Measurements from ENCODE around the gene BRAT1. TPM values are rescaled to one million over a fixed set of nuclear protein-coding genes. Genes with fewer than 3 reads are reported as not detected.

Gene BRAT1
- total and polyA plus RNA-seq, 7 experiments from 2014 or later = 23.4 to 58.9 (median 37.0) TPM

DNA sequence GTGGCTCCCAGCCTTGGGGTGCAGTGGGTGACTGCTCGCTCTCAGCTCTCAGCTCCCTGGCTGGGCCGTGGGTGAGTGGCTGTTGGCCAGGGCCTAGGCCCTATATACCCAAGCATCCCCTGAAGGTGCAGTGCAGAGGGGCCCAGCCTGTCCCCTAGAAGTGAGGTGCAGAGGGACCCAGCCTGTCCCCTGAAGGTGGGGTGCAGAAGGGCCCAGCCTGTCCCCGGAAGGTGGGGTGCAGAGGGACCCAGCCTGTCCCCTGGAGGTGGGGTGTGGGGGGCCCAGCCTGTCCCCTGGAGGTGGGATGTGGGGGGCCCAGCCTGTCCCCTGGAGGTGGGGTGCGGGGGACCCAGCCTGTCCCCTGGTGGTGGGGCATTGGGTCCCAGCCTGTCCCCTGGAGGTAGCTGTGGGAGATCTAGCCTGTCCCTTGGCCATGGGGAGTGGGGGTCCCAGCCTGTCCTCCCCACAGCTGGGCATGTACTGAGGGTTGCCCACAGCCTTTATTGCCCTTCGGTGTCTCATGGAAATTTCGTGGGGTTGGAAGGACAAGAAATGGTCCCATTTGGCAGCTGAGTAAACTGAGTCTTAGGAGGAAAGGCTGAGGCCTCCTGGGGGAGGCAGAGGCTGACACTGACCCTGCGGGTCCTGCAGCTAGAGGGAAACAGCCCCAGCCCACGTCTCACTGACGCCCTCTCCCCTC, 53.2 kb downstream of the BRAT1 start:
- DNase-seq (no peak), ATAC-seq (peak; percentile 19)
- Mint-ChIP-seq H3K4me3 (no peak overlapping the region), H3K9me3 (no peaks in the 10 kb centered on the region), H3K4me1 (peaks cover 0 to 13% (median 10%) of the 10 kb centered on the region in 7 donors), H3K36me3 (no peaks in the 10 kb centered on the region), H3K27ac (no peak overlapping the region), H3K27me3 (peaks cover 0 to 9% (median 0%) of the 10 kb centered on the region in 5 donors)
- no peaks in the 10 kb centered on the region for H3K9me3 ChIP-seq (ENCODE audit: control insufficient read depth in 2 of 3, low read length in 3 of 3)
- no peaks in the 10 kb centered on the region for H3K27me3 ChIP-seq (ENCODE audit: control insufficient read depth in 2 of 2, insufficient read depth in 2 of 2, low read length in 2 of 2)
- POLR2A ChIA-PET = interaction anchor here (0.8 to 1.5 kb wide), 3 partner anchors 9 to 26 kb away, joined by 3 read pairs; no protein-coding TSS in a partner anchor
- H3K4me3 ChIP-seq (ENCODE audit: low read length) = no peak overlapping the region
- H3K27ac ChIP-seq (ENCODE audit: low read depth, low read length) = no peak overlapping the region
- intact Hi-C loops (cut with micrococcal nuclease) = no loop called here
- CTCF ChIA-PET = no interaction called here
- no peaks in the 10 kb centered on the region for H3K4me1 ChIP-seq (ENCODE audit: control insufficient read depth in 2 of 2, insufficient read depth in 2 of 2, low read length in 2 of 2)
- H3K36me3 ChIP-seq (ENCODE audit: control insufficient read depth in 2 of 3, insufficient read depth in 3 of 3, low read length in 3 of 3) = no peaks in the 10 kb centered on the region

DNA sequence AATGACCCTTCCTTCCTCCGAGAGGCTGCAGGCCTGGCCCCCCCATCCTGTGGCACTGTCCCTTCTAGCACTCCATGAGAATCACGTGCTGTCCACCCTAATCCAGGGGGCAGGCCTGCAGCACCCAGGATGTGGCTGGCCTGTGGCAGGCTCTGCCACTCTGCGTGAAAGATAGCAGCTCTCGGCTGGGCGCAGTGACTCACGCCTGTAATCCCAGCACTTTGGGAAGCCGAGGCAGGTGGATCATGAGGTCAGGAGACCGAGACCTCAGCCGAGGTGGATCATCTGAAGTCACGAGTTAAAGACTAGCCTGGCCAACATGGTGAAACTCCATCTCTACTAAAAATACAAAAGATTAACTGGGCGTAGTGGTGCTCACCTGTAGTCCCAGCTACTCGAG, 54.6 kb downstream of the BRAT1 start:
- intact Hi-C loops (cut with micrococcal nuclease) = no loop called here
- no peak overlapping the region for H3K4me3 Mint-ChIP-seq
- H3K27me3 Mint-ChIP-seq = peaks cover 0 to 11% (median 0%) of the 10 kb centered on the region in 5 donors
- peak overlapping the region in 3 of 9 donors; percentile 14 to 56 (median 34) for H3K27ac Mint-ChIP-seq
- H3K27ac ChIP-seq (ENCODE audit: low read depth, low read length) = no peak overlapping the region
- POLR2A ChIA-PET = no interaction called here
- no peaks in the 10 kb centered on the region for H3K36me3 Mint-ChIP-seq
- H3K36me3 ChIP-seq (ENCODE audit: control insufficient read depth in 2 of 3, insufficient read depth in 3 of 3, low read length in 3 of 3) = no peaks in the 10 kb centered on the region
- no peak for DNase-seq
- CTCF ChIA-PET = no interaction called here
- peaks cover 0 to 9% (median 5%) of the 10 kb centered on the region in 7 donors for H3K4me1 Mint-ChIP-seq
- H3K9me3 Mint-ChIP-seq = no peaks in the 10 kb centered on the region
- no peak for ATAC-seq
- H3K4me1 ChIP-seq (ENCODE audit: control insufficient read depth in 2 of 2, insufficient read depth in 2 of 2, low read length in 2 of 2) = no peaks in the 10 kb centered on the region
- no peaks in the 10 kb centered on the region for H3K27me3 ChIP-seq (ENCODE audit: control insufficient read depth in 2 of 2, insufficient read depth in 2 of 2, low read length in 2 of 2)
- no peak overlapping the region for H3K4me3 ChIP-seq (ENCODE audit: low read length)
- H3K9me3 ChIP-seq (ENCODE audit: control insufficient read depth in 2 of 3, low read length in 3 of 3) = no peaks in the 10 kb centered on the region

DNA sequence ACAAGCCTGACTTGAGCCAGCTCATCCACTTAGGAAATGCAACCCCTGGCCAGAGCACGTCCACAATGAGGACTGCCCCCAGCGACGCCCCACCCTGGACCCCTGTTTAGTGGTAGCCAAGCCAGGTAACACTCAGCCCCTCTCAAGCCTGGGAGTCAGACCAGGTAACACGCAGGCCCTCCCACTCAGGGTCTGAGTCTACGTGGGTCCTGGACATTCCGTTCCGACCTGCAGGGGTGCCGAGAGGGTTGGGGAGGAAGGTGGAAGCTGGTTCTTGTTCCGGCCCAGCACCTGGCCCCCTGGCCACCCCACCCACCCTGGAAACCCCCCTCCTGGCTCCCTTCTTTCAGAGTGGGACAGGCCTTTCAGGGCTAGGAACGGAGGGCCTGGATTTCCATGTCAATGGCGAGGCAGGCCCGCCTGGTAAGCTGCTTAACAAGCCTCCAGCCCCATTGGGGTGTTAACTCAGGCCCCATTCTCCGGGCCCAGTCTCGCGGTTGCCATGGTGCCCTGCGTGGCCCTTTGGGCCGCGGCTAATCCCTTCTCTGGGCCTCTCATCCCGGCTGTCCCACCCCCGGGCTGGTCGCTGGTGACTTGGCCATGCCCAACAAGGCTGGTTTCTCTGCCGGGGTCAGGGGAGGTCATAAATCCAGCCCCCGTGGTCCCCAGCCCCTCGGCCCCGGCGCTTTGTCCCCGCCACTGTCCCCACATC, 55.4 kb downstream of the BRAT1 start:
- no peak overlapping the region for H3K27ac ChIP-seq (ENCODE audit: low read depth, low read length)
- no peak overlapping the region for H3K4me3 ChIP-seq (ENCODE audit: low read length)
- intact Hi-C loops (cut with micrococcal nuclease) = no loop called here
- H3K9me3 ChIP-seq (ENCODE audit: control insufficient read depth in 2 of 3, low read length in 3 of 3) = no peaks in the 10 kb centered on the region
- Mint-ChIP-seq H3K27me3 (peaks cover 0 to 11% (median 0%) of the 10 kb centered on the region in 5 donors), H3K36me3 (no peaks in the 10 kb centered on the region), H3K9me3 (no peaks in the 10 kb centered on the region), H3K27ac (no peak overlapping the region), H3K4me1 (peaks cover 0 to 9% (median 5%) of the 10 kb centered on the region in 7 donors), H3K4me3 (no peak overlapping the region)
- POLR2A ChIA-PET = interaction anchor here (1.5 to 2.1 kb wide), 2 partner anchors 8 to 31 kb away, joined by 4 to 10 read pairs; no protein-coding TSS in a partner anchor
- ATAC-seq (no peak), DNase-seq (no peak)
- CTCF ChIA-PET = no interaction called here
- H3K27me3 ChIP-seq (ENCODE audit: control insufficient read depth in 2 of 2, insufficient read depth in 2 of 2, low read length in 2 of 2) = no peaks in the 10 kb centered on the region
- H3K36me3 ChIP-seq (ENCODE audit: control insufficient read depth in 2 of 3, insufficient read depth in 3 of 3, low read length in 3 of 3) = no peaks in the 10 kb centered on the region
- no peaks in the 10 kb centered on the region for H3K4me1 ChIP-seq (ENCODE audit: control insufficient read depth in 2 of 2, insufficient read depth in 2 of 2, low read length in 2 of 2)

DNA sequence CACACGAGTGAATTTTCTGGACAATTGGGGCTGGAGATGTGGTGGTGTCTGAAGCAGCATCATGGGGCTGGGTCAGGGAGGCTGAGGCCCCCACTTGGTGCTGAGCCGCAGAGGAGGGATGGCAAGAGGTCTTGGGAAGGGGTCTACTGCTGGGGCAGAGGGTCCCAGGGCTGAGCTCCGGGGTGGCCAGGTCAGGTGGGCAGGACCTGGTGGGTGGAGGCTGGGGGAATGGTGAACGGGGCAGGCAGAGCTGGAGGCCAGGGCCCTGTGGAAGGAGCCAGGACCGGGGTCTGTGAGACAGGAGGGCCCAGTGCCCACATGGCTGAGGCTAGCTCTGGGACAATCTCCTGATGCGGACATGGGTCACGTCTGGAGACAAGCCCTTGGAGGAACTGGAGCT, 56.1 kb downstream of the BRAT1 start:
- Histone ChIP-seq H3K4me3 (ENCODE audit: low read length) (no peak overlapping the region), H3K27me3 (ENCODE audit: control insufficient read depth in 2 of 2, insufficient read depth in 2 of 2, low read length in 2 of 2) (no peaks in the 10 kb centered on the region), H3K9me3 (ENCODE audit: control insufficient read depth in 2 of 3, low read length in 3 of 3) (no peaks in the 10 kb centered on the region), H3K4me1 (ENCODE audit: control insufficient read depth in 2 of 2, insufficient read depth in 2 of 2, low read length in 2 of 2) (no peaks in the 10 kb centered on the region), H3K27ac (ENCODE audit: low read depth, low read length) (no peak overlapping the region), H3K36me3 (ENCODE audit: control insufficient read depth in 2 of 3, insufficient read depth in 3 of 3, low read length in 3 of 3) (no peaks in the 10 kb centered on the region)
- ATAC-seq = no peak
- Mint-ChIP-seq H3K27ac (no peak overlapping the region), H3K4me3 (no peak overlapping the region), H3K9me3 (no peaks in the 10 kb centered on the region), H3K4me1 (peaks cover 0 to 9% (median 5%) of the 10 kb centered on the region in 7 donors), H3K36me3 (no peaks in the 10 kb centered on the region), H3K27me3 (peaks cover 0 to 11% (median 0%) of the 10 kb centered on the region in 5 donors)
- POLR2A ChIA-PET = interaction anchor here (0.8 to 2.1 kb wide), 5 partner anchors 9 to 60 kb away, joined by 3 to 10 read pairs (median 4); no protein-coding TSS in a partner anchor
- intact Hi-C loops (cut with micrococcal nuclease) = no loop called here
- no peak for DNase-seq
- CTCF ChIA-PET = interaction anchor here (0.9 to 1.2 kb wide), 2 partner anchors 8 to 67 kb away, joined by 3 read pairs; no protein-coding TSS in a partner anchor

DNA sequence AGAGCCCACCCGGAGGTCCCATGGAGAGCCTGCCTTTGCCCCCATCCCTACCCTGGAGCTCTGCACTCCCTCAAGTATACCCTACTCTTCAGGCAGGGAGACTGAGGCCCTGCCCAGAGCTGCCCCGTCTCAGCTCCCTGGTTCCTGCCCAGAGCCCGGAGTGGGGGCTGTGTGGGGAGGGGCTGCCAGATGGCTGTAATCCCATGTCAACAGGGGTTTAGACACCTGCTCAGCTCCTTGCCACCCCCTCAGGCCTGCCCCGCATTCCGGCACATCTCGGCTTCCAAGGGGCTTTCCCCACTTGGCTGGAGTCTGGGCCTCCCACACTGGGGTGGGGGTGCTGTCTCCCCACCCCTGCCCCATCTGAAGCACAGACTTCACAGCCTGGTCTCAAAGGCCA, 56.6 kb downstream of the BRAT1 start:
- H3K4me1 Mint-ChIP-seq = peaks cover 0 to 8% (median 0%) of the 10 kb centered on the region in 7 donors
- Histone ChIP-seq H3K4me3 (ENCODE audit: low read length) (no peak overlapping the region), H3K9me3 (ENCODE audit: control insufficient read depth in 2 of 3, low read length in 3 of 3) (no peaks in the 10 kb centered on the region), H3K27ac (ENCODE audit: low read depth, low read length) (no peak overlapping the region), H3K36me3 (ENCODE audit: control insufficient read depth in 2 of 3, insufficient read depth in 3 of 3, low read length in 3 of 3) (no peaks in the 10 kb centered on the region), H3K4me1 (ENCODE audit: control insufficient read depth in 2 of 2, insufficient read depth in 2 of 2, low read length in 2 of 2) (no peaks in the 10 kb centered on the region), H3K27me3 (ENCODE audit: control insufficient read depth in 2 of 2, insufficient read depth in 2 of 2, low read length in 2 of 2) (no peaks in the 10 kb centered on the region)
- ChIA-PET CTCF (interaction anchor here (0.6 to 1.2 kb wide), 3 partner anchors 9 to 66 kb away, joined by 3 to 4 read pairs (median 3); no protein-coding TSS in a partner anchor), POLR2A (interaction anchor here (0.8 to 2.1 kb wide), 7 partner anchors 10 to 61 kb away, joined by 3 to 10 read pairs (median 4); no protein-coding TSS in a partner anchor)
- no peak overlapping the region for H3K4me3 Mint-ChIP-seq
- no peaks in the 10 kb centered on the region for H3K9me3 Mint-ChIP-seq
- H3K36me3 Mint-ChIP-seq = no peaks in the 10 kb centered on the region
- DNase-seq (no peak), ATAC-seq (no peak)
- intact Hi-C loops (cut with micrococcal nuclease) = no loop called here
- peaks cover 0 to 11% (median 0%) of the 10 kb centered on the region in 5 donors for H3K27me3 Mint-ChIP-seq
- no peak overlapping the region for H3K27ac Mint-ChIP-seq

DNA sequence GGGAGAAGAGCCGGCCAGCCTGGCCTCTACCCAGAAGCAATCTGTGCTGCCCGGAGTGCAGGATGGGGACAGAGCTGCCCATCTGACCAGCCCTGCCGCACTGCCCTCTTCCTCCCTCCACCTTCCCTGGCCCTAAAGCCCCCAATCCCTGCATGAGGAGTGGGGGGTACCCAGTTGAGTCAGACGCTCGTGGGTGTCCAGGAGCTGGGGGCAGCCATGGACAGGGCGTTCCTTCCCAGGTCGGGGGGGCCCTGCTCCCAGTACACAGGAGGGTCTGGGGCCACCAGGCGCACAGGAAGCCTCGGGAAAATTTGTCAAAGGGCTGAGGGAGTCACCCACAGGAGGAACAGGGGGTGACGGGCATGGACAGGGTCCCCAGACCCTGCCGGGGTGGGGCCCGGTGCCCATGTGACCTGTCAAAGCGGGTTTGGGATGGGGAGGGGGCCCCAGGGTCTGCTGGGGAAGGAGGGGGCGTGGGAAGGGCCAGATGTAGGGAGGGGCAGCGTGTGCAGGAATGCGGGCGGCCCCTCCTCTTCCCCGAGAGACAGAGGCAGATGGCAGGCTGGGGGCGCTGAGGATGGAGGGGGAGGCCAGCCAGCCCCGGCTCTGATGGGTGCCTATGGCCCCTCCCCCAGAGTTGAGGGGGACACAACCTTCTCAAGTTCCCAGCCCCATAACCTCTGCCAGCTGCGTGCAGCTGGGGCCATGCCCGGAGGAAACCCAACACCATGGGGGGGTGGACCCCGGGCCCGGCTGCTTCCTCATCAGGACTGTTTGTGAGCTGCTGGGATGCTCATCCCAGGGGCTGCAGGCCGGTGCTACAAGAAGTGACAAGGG, 57.6 kb downstream of the BRAT1 start:
- H3K27ac Mint-ChIP-seq = no peak overlapping the region
- no peak for DNase-seq
- CTCF ChIA-PET = interaction anchor here (0.5 to 1.2 kb wide), 2 partner anchors 31 to 65 kb away, joined by 3 to 6 read pairs; no protein-coding TSS in a partner anchor

More for the DNA sequence above, 57.6 kb downstream of the BRAT1 start:
- intact Hi-C loops (cut with micrococcal nuclease) = no loop called here
- no peaks in the 10 kb centered on the region for H3K36me3 Mint-ChIP-seq
- Histone ChIP-seq H3K9me3 (ENCODE audit: control insufficient read depth in 2 of 3, low read length in 3 of 3) (no peaks in the 10 kb centered on the region), H3K36me3 (ENCODE audit: control insufficient read depth in 2 of 3, insufficient read depth in 3 of 3, low read length in 3 of 3) (no peaks in the 10 kb centered on the region), H3K4me1 (ENCODE audit: control insufficient read depth in 2 of 2, insufficient read depth in 2 of 2, low read length in 2 of 2) (no peaks in the 10 kb centered on the region), H3K4me3 (ENCODE audit: low read length) (no peak overlapping the region), H3K27ac (ENCODE audit: low read depth, low read length) (no peak overlapping the region), H3K27me3 (ENCODE audit: control insufficient read depth in 2 of 2, insufficient read depth in 2 of 2, low read length in 2 of 2) (no peaks in the 10 kb centered on the region)
- H3K27me3 Mint-ChIP-seq = peaks cover 0 to 11% (median 0%) of the 10 kb centered on the region in 5 donors
- H3K4me1 Mint-ChIP-seq = peaks cover 0 to 9% (median 0%) of the 10 kb centered on the region in 7 donors
- no peak overlapping the region for H3K4me3 Mint-ChIP-seq
- no peak for ATAC-seq
- H3K9me3 Mint-ChIP-seq = no peaks in the 10 kb centered on the region
- POLR2A ChIA-PET = interaction anchor here (1.2 to 2.1 kb wide), 3 partner anchors 9 to 13 kb away, joined by 4 to 10 read pairs (median 4); no protein-coding TSS in a partner anchor

Measured in naive thymus-derived CD4-positive, alpha-beta T cell (primary cell).